Activated CD8-positive, alpha-beta T cell treated with anti-CD3 and anti-CD28 coated beads, Interleukin-2, amount 10 ng/mL, durations not matched to agents 7 days and 5 days (primary cell): Measurements from ENCODE around the gene PYDC2. TPM values are rescaled to one million over a fixed set of nuclear protein-coding genes. Genes with fewer than 3 reads are reported as not detected.

ENCODE experiments used
- ATAC-seq: fragments of 150-1000 bp; cut with Tn5 transposase; one replicate; pipeline ENCODE4 v1.10.0; 2021; ENCODE audit warnings: moderate library complexity
- CTCF ChIA-PET: fragments of 350-600 bp; sonication (Branson Sonifier 250); formaldehyde crosslinking; loops from one replicate; lab custom pipeline; 2021; ENCODE audit warnings: antibody characterized with exemption; lab: Charles Lee
- POLR2A ChIA-PET: fragments of 350-600 bp; sonication (Branson Sonifier 250); formaldehyde crosslinking; loops from one replicate; lab custom pipeline; 2021; ENCODE audit warnings: antibody characterized with exemption; lab: Charles Lee
- DNase-seq: peaks from one replicate; pipeline ENCODE4 v3.0.0-alpha.2; 2020
- H3K27ac Mint-ChIP-seq: one replicate; pipeline ENCODE4 v1.8.0; 2021; ENCODE audit warnings: mild to moderate bottlenecking, mixed read lengths
- H3K27me3 Mint-ChIP-seq: one replicate; pipeline ENCODE4 v1.8.0; 2021; ENCODE audit warnings: low read depth, mixed read lengths
- H3K36me3 Mint-ChIP-seq: one replicate; pipeline ENCODE4 v1.8.0; 2021; ENCODE audit warnings: low read depth, mixed read lengths
- H3K4me1 Mint-ChIP-seq: one replicate; pipeline ENCODE4 v1.8.0; 2021; ENCODE audit warnings: low read depth, mixed read lengths
- H3K4me3 Mint-ChIP-seq: one replicate; pipeline ENCODE4 v1.8.0; 2021; ENCODE audit warnings: mild to moderate bottlenecking, mixed read lengths
- H3K9me3 Mint-ChIP-seq: one replicate; pipeline ENCODE4 v1.8.0; 2022; ENCODE audit warnings: mixed read lengths; ENCODE audit not compliant: insufficient read depth
- total RNA-seq, 2 experiments: library from RNA; stranded (reverse); gene quantifications; one replicate each; pipeline ENCODE4 v1.2.3, GENCODE V29; 2021

The PYDC2 gene
- total RNA-seq, 2 experiments from 2014 or later, result not detected

DNA sequence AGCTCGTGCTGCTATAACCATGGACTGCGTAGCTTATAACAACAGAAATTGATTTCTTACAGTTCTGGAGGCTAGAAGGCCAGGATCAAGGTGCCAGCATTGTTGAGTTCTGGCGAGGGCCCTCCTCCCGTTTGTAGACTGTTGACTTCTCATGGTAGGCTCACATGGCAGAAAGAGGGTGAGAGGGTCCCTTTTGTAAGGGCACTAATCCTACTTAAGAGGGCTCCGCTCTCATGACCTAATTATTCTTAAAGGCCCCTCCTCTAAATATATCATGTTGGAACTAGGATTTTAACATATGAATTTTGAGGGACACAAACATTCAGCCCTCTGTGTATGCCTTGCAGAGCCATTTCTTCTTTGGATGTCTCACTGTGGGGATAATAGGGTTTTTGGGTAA, 28.8 kb upstream of the PYDC2 start:
- ChIA-PET POLR2A (no interaction called here), CTCF (no interaction called here)
- ATAC-seq (no peak), DNase-seq (no peak)
- Mint-ChIP-seq H3K9me3 (no peaks in the 10 kb centered on the region), H3K4me1 (no peaks in the 10 kb centered on the region), H3K4me3 (no peak overlapping the region), H3K27ac (no peak overlapping the region), H3K36me3 (no peaks in the 10 kb centered on the region), H3K27me3 (no peaks in the 10 kb centered on the region)

DNA sequence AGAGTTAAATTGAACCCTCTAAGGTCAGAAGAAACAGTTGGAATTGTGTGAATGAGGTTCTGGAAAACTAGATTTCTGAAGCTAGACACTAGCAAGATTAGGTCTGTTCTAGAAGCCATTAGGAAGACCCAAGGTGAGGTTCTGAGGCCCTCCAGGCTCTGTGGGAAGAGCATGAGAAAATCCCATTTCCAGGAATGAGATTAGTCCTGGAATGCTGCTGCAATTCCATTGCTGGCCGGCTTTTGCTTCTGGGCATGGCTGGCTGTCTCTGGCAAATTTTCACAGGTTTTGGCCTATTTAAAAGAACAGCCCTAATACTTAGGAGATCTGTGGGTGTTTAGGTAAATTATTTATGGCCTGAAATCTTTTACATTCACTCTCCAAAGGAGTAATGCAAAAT, 26.9 kb upstream of the PYDC2 start:
- DNase-seq (no peak), ATAC-seq (no peak)
- POLR2A ChIA-PET, result no interaction called here
- Mint-ChIP-seq H3K27ac (no peak overlapping the region), H3K27me3 (no peaks in the 10 kb centered on the region), H3K4me3 (no peak overlapping the region), H3K4me1 (no peaks in the 10 kb centered on the region), H3K9me3 (no peaks in the 10 kb centered on the region), H3K36me3 (no peaks in the 10 kb centered on the region)
- CTCF ChIA-PET, result no interaction called here

DNA sequence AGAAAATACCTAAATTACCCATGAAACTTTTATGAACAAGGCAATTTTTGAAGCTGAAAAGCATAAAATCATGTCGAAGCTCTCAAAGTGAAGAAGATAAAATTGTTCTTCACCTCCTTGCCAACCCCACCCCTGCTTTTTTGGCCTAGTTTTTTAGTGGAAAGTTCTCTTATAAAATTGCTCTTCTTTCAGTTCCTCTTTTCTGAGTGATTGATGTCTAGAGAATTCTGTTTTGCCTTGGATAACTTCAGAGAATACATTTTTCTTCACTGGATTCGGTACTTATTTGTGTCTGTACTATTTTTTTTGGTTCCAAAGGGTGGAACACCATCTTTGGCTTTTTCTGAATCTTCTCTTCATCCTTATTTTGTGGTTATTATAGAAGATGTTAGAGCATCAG, 25.0 kb upstream of the PYDC2 start:
- ChIA-PET CTCF (no interaction called here), POLR2A (no interaction called here)
- H3K36me3 Mint-ChIP-seq, result no peaks in the 10 kb centered on the region
- H3K9me3 Mint-ChIP-seq, result no peaks in the 10 kb centered on the region
- ATAC-seq, result no peak
- no peaks in the 10 kb centered on the region for H3K27me3 Mint-ChIP-seq
- no peak overlapping the region for H3K27ac Mint-ChIP-seq
- DNase-seq, result no peak
- no peak overlapping the region for H3K4me3 Mint-ChIP-seq
- H3K4me1 Mint-ChIP-seq, result no peaks in the 10 kb centered on the region

DNA sequence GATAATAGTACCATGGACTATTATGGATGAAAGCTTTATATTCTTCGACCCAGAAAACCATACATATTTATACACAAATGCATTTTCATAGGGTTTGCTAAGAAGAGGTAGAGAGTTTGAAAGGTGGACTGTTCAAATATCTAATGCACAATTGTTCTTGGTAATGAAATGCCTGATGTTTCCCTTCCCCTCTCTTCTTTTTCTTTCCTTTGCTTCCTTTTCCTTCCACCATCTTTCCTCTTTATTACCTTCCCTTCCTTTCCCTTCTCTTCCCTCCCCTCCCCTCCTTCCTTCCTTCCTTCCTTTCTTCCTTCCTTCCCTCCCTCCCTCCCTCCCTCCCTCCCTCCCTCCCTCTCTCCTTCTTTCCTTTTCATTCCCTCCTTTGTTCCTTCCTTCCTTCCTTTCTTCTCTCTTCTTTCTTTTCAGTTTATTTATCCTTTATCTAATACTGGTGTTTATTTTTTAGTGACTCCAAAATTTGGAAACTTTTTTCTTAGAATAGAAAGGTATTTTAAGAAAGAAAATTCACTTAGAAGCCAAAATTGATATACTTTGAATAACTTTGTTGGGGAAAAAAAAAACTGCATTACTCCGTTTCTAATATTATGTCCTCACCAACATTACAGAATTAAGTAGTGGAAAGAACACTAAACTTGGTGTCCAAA, 22.7 kb upstream of the PYDC2 start:
- Mint-ChIP-seq H3K27ac (no peak overlapping the region), H3K4me1 (no peaks in the 10 kb centered on the region), H3K4me3 (no peak overlapping the region), H3K9me3 (no peaks in the 10 kb centered on the region), H3K36me3 (no peaks in the 10 kb centered on the region), H3K27me3 (no peaks in the 10 kb centered on the region)
- ChIA-PET CTCF (no interaction called here), POLR2A (no interaction called here)
- no peak for ATAC-seq
- DNase-seq, result no peak

DNA sequence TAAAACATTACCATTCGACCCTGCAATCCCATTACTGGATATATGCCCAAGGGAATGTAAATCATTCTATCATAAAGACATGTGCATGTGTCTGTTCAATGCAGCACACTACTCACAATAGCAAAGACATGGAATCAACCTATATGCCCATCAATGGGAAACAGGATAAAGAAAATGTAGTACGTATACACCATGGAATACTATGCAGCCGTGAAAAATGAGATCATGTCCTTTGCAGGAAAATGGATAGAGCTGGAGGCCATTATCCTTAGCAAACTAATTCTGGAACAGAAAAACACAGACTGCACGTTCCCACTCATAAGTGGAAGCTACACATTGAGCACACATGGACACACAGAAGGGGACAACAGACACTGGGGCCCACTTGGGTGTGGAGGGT, 20.4 kb upstream of the PYDC2 start:
- Mint-ChIP-seq H3K27ac (no peak overlapping the region), H3K4me3 (no peak overlapping the region), H3K27me3 (no peaks in the 10 kb centered on the region), H3K36me3 (no peaks in the 10 kb centered on the region), H3K4me1 (no peaks in the 10 kb centered on the region), H3K9me3 (no peaks in the 10 kb centered on the region)
- CTCF ChIA-PET, result no interaction called here
- DNase-seq (no peak), ATAC-seq (no peak)
- POLR2A ChIA-PET, result no interaction called here

GRCh38 chr3:191441687-191442086, 19.3 kb upstream of the PYDC2 start:
- ATAC-seq (no peak), DNase-seq (no peak)
- Mint-ChIP-seq H3K4me3 (no peak overlapping the region), H3K36me3 (no peaks in the 10 kb centered on the region), H3K9me3 (no peaks in the 10 kb centered on the region), H3K4me1 (no peaks in the 10 kb centered on the region), H3K27ac (no peak overlapping the region), H3K27me3 (no peaks in the 10 kb centered on the region)
- POLR2A ChIA-PET, result no interaction called here
- CTCF ChIA-PET, result no interaction called here

DNA sequence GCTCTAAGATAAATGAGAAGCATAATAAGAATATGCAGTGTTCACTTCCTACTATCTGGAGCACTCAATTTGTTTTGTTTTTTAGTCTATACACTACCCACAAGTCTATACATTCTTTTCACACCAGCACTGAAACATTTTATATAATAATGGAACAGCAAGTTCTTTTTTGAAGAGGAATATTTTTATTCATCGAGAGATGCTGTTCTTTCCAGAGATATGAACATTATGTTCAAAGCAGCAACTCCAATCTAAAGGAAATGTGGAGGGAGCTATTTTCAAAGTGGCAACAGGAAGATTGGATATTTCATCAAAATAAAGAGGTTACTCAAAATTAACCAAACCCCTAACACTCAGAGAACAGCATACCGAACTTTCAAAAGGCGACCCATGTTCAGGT, 16.4 kb upstream of the PYDC2 start:
- Mint-ChIP-seq H3K4me3 (no peak overlapping the region), H3K9me3 (no peaks in the 10 kb centered on the region), H3K36me3 (no peaks in the 10 kb centered on the region), H3K27ac (no peak overlapping the region), H3K27me3 (no peaks in the 10 kb centered on the region), H3K4me1 (no peaks in the 10 kb centered on the region)
- ATAC-seq, result no peak
- POLR2A ChIA-PET, result no interaction called here
- CTCF ChIA-PET, result no interaction called here
- no peak for DNase-seq

- no peaks in the 10 kb centered on the region for H3K4me1 Mint-ChIP-seq
These were observed 11.7 kb upstream of the PYDC2 start for GRCh38 chr3:191449256-191449655.

GRCh38 chr3:191455257-191455952, 5.6 kb upstream of the PYDC2 start:
- peaks cover 9% of the 10 kb centered on the region for H3K9me3 Mint-ChIP-seq
- H3K36me3 Mint-ChIP-seq, result no peaks in the 10 kb centered on the region
- POLR2A ChIA-PET, result no interaction called here
- no peak overlapping the region for H3K27ac Mint-ChIP-seq
- H3K27me3 Mint-ChIP-seq, result no peaks in the 10 kb centered on the region
- H3K4me1 Mint-ChIP-seq, result no peaks in the 10 kb centered on the region
- CTCF ChIA-PET, result no interaction called here
- no peak for ATAC-seq
- DNase-seq, result no peak
- no peak overlapping the region for H3K4me3 Mint-ChIP-seq

More at GRCh38 chr3:191449256-191449655, 11.7 kb upstream of the PYDC2 start:
- Mint-ChIP-seq H3K9me3 (peaks cover 12% of the 10 kb centered on the region), H3K4me3 (no peak overlapping the region), H3K27me3 (no peaks in the 10 kb centered on the region), H3K27ac (no peak overlapping the region), H3K36me3 (no peaks in the 10 kb centered on the region)
- ATAC-seq (no peak), DNase-seq (no peak)
- ChIA-PET POLR2A (no interaction called here), CTCF (no interaction called here)

DNA sequence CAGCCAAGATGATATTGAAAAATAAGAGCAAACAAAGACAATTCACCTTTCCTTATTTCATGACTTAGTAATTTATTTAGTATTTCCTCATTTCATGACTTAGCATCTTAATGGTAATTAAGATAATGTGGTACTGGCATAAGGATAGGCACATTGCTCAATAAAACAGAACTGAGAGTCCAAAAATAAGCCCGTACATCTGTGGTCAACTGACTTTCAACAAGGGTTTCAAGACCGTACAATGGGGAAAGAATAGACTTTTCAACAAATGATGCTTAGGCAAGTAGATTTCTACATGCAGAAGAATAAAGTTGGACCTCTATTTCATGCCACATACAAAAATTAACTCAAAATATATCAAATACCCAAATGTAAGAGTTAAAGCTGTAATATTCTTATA, 603 bp upstream of the PYDC2 start:
- Mint-ChIP-seq H3K4me1 (no peaks in the 10 kb centered on the region), H3K27ac (no peak overlapping the region), H3K27me3 (no peaks in the 10 kb centered on the region), H3K9me3 (no peaks in the 10 kb centered on the region), H3K36me3 (no peaks in the 10 kb centered on the region), H3K4me3 (no peak overlapping the region)
- ATAC-seq, result no peak
- ChIA-PET POLR2A (no interaction called here), CTCF (no interaction called here)
- no peak for DNase-seq

- H3K27me3 Mint-ChIP-seq, result no peaks in the 10 kb centered on the region
- ATAC-seq, result no peak
- CTCF ChIA-PET, result no interaction called here
These were observed 9.1 kb downstream of the PYDC2 start for GRCh38 chr3:191470080-191470479.

GRCh38 chr3:191470545-191470944, 9.6 kb downstream of the PYDC2 start:
- ATAC-seq (no peak), DNase-seq (no peak)

More at GRCh38 chr3:191470080-191470479, 9.1 kb downstream of the PYDC2 start:
- H3K36me3 Mint-ChIP-seq, result no peaks in the 10 kb centered on the region
- H3K4me3 Mint-ChIP-seq, result no peak overlapping the region
- H3K9me3 Mint-ChIP-seq, result peaks cover 4% of the 10 kb centered on the region
- POLR2A ChIA-PET, result no interaction called here
- no peak overlapping the region for H3K27ac Mint-ChIP-seq
- no peak for DNase-seq
- H3K4me1 Mint-ChIP-seq, result no peaks in the 10 kb centered on the region

More at GRCh38 chr3:191470545-191470944, 9.6 kb downstream of the PYDC2 start:
- ChIA-PET CTCF (no interaction called here), POLR2A (no interaction called here)
- no peak overlapping the region for H3K4me3 Mint-ChIP-seq
- no peaks in the 10 kb centered on the region for H3K27me3 Mint-ChIP-seq
- no peaks in the 10 kb centered on the region for H3K4me1 Mint-ChIP-seq
- no peaks in the 10 kb centered on the region for H3K36me3 Mint-ChIP-seq
- H3K27ac Mint-ChIP-seq, result no peak overlapping the region
- peaks cover 4% of the 10 kb centered on the region for H3K9me3 Mint-ChIP-seq
